Measurements from ENCODE around the gene PSTK.

The PSTK gene

GRCh38 chr10:123019264-123019663, 39.1 kb downstream of the PSTK start:
- no peak for DNase-seq (ENCODE audit: low read depth in 2 of 2)

DNA sequence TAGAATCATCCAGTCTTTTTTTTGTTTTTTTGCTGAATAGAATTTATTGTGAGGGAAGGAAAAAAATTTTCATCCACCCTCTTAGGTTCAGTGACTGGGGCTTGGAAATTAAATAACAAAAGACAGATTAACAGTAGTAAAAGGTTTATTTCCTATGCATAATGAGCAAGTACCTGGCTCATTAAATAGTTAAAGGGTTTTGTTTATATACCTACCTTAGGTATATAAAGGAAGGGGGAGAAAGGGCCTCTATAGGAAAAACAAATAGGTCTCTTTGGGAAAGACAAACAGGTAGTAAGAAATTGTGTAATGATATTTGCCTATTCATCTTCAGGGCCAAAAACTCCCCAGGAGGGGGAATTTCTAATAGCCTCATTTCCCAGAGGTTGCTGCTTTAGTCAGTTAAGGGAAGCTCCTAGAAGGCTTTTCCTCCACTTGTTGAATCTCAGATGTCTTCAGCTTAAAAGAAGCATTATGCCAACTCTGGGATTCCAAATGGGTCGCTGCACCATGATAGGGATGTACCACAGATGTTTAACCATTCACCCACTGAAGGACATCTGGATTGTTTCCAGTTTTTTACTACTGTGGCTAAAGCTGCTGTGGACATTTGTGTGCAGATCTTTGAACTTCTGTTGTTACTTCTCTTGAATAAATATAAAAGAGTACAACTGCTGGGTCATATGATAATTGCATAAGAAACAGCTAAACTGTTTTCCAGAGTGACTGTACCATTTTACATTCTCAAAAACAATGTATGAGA, 39.9 kb downstream of the PSTK start:
- DNase-seq (ENCODE audit: low read depth in 2 of 2), result no peak

DNA sequence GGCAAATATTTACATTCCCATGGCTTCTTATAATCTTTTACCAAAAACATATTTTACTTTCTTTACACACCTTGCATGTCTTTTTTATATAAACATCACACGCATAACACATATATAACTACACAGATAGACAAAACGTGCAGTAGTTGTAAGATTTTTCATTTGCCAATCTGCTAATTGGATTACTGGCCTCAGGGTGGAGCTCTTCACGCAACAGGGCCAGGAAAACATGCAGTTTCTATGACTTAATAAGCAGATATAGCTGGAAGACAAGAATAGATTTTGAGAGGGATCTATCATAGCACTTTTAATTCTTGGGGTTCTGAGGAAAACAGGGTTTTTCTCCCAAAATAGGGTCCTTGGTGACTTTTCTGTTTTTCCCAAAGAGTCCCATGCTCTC, 41.3 kb downstream of the PSTK start:
- DNase-seq (ENCODE audit: low read depth in 2 of 2), result no peak

GRCh38 chr10:123024540-123024939, 44.3 kb downstream of the PSTK start:
- DNase-seq (ENCODE audit: low read depth in 2 of 2), result no peak

- no peak for DNase-seq (ENCODE audit: low read depth in 2 of 2)
Observed at GRCh38 chr10:123026302-123026701, 46.1 kb downstream of the PSTK start.

DNA sequence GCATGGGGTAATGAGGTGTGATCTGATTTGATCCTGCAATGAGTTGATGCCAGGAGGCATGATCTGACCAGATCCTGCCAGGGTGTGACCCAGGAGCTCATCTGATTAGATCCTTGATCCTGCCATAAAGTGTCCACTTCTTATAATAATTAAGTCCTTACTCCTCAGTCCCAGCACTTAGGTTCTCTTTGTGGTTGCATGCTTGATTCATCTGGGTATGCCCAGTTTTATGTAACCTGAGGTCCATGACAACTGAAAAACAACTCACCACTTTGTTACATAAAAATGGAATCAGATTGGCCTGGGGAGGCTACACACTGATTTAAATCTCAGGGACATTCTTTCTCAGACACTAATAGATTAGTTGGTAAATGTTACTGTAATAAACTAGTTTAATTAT, 47.7 kb downstream of the PSTK start:
- no peak for DNase-seq (ENCODE audit: low read depth in 2 of 2)

DNA sequence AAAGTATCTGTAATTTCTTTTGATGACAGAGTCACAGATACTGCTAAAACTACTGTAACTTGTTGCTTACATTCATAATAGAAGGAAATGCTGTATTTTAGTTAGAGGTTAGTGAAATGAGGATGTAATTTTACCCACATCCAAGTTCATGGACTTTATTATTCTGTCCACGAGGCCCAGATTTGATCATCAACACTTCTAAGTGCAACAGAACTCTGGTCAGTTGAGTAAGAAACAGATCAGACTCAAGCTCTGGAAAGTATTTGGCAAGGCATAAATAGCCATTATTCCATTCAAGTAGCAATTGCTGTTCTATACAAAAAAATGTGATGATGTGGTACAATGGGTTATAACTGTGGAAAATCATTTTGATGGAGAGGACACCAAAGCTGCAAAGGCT, 50.9 kb downstream of the PSTK start:
- DNase-seq (ENCODE audit: low read depth in 2 of 2), result no peak

DNA sequence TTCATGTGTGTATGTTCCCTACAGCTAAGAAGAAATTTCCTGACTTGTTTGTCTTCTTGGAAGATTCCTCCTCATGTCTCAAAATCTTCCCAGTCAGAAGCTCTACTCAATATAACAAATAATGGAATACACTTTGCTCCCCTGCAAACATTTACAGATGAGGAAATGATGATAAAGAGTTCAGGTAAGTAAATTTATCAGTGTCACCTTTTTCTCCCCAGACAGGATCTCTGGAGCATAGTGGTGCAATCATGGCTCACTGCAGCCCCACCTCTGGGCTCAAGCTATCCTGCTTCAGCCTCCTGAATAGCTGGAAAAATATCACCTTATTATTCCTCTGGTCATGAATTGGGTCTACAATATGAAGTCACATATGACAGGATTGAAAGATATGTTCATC, 54.1 kb downstream of the PSTK start:
- DNase-seq (ENCODE audit: low read depth in 2 of 2), result no peak

- DNase-seq (ENCODE audit: low read depth in 2 of 2), result no peak
Observed at GRCh38 chr10:123035467-123036086, 55.4 kb downstream of the PSTK start.

GRCh38 chr10:123038782-123039631, 58.8 kb downstream of the PSTK start:
- DNase-seq (ENCODE audit: low read depth in 2 of 2), result no peak

- DNase-seq (ENCODE audit: low read depth in 2 of 2), result no peak
Observed at GRCh38 chr10:123039632-123039930, 59.4 kb downstream of the PSTK start.
